ENCODE data around the gene ZNF423. TPM values are rescaled to one million over a fixed set of nuclear protein-coding genes. Genes with fewer than 3 reads are reported as not detected.

Gene ZNF423
- total RNA-seq = 10 to 100 TPM in 2 of 4 donors, 1 to 10 TPM in 2; 4.1 to 20.2 (median 10.3) TPM

DNA sequence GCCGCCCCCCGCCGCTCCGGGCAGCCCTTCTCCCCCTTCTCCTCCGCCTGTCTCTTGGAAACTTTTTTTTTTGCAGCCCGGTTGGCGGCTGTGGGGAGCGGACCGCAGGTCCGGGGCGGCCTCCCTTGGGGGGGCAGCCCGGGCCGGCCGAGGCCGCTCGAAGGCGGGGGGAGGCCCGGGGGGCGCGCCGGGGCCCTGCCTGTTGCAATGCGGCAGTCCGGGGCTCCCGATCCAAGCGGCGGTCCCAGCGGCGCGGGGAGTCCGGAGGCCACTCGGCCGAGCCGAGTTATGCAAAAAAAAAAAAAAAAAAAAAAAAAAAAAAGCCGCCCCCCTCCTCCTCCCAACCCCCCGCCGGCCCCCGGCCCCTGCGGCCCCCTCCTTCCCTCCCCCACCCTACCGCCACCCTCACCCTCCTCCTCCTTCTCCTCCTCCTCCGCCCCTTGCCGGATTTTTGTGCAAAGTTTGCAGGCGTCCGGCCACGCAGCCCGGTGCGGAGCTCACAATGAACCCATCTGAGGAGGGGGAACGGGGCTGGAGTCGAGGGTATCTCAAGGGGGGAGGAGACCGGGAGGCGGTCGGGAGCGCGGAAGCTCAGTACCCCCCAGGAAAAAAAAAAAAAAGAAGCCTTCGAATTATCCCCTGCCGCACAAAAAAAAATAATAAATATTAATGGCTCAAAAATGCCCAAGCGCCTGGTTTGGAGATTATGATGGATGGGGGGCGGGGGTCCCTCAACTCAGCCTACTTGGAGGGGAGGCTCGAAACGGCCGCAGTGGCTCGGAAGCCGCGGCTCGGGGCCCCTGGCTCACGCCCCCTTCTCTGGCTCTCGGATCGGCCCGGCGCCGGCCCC is at the start of gene ZNF423:
Gene ZNF423, minus strand, starts transcription at position 291 of the 850 bp plus-strand sequence. CDS start 338 bp downstream, outside the sequence.
- TF ChIP-seq, protein P1, sequence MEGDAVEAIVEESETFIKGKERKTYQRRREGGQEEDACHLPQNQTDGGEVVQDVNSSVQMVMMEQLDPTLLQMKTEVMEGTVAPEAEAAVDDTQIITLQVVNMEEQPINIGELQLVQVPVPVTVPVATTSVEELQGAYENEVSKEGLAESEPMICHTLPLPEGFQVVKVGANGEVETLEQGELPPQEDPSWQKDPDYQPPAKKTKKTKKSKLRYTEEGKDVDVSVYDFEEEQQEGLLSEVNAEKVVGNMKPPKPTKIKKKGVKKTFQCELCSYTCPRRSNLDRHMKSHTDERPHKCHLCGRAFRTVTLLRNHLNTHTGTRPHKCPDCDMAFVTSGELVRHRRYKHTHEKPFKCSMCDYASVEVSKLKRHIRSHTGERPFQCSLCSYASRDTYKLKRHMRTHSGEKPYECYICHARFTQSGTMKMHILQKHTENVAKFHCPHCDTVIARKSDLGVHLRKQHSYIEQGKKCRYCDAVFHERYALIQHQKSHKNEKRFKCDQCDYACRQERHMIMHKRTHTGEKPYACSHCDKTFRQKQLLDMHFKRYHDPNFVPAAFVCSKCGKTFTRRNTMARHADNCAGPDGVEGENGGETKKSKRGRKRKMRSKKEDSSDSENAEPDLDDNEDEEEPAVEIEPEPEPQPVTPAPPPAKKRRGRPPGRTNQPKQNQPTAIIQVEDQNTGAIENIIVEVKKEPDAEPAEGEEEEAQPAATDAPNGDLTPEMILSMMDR (IDR thresholded peaks at IDR 0.05; ENCODE audit: low read depth) = no peak

DNA sequence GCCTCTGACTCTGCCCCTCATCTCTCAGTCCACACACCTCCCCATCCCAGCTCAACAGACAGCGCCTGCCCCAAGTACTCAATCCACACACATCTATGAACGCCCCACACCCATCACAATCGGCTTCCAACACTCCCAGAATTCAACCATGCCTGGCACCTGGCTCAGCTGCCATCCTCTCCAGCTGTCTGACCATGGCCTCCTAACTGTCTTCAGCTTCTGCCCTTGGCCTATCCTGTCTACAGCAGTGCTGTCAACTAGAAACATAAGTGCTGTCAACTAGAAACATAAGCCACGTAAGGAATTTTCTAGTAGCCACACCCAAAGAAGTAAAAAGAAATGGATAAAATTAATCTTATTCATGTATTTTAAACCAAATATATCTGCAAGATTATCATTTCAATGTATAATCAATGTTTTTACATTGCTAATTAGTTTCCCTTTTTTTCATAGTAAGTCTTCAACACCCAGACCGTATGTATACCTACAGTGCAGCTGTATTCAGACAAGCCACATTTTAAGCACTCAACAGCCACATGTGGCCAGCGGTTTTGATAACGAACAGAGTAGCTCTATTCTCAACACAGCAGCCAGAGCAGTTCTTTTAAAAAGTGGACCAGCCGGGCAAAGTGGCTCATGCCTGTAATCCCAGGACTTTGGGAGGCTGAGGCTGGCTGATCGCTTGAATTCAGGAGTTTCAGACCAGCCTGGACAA is 48.6 kb upstream of the ZNF423 start:
- TF ChIP-seq, protein P1 (IDR thresholded peaks at IDR 0.05; ENCODE audit: low read depth) = no peak

DNA sequence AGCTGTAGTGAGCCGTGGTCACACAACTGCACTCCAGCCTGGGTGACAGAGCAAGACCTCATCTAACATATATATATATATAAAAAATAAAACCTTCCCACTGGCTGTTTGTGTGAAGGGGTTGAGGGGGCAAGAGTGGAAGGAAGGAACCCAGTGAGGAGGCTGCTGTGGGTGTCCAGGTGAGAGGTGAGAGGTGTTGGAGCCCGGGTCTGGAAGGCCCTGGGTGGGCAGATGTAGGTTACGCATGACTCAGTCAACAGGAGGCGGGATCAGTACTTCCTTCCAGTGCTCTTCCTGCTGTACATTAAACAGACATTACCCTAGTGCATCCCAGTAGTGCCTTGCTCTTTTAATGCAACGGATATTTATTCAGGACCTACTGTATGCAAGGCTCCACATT is 47.0 kb upstream of the ZNF423 start:
- TF ChIP-seq, protein P1 (IDR thresholded peaks at IDR 0.05; ENCODE audit: low read depth) = no peak

DNA sequence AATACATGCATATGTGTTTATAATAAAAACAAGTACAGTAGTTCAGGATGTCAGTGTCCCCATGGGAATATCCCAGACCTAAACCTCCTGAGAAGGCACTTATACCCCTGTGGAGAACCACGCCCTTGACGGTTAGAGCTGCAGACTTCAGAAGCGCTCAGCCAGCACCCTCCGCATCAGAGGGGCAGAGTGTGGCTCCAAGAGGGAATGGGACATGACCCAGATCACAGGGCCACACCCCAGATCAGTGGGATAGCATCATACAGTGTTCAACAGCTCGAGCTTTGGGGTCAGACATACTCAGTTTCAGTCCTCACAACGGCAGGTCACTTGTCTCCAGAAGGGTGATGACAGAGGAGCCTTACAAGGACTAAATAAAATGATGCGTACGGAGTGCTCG is 45.8 kb upstream of the ZNF423 start:
- TF ChIP-seq, protein P1 (IDR thresholded peaks at IDR 0.05; ENCODE audit: low read depth) = no peak

DNA sequence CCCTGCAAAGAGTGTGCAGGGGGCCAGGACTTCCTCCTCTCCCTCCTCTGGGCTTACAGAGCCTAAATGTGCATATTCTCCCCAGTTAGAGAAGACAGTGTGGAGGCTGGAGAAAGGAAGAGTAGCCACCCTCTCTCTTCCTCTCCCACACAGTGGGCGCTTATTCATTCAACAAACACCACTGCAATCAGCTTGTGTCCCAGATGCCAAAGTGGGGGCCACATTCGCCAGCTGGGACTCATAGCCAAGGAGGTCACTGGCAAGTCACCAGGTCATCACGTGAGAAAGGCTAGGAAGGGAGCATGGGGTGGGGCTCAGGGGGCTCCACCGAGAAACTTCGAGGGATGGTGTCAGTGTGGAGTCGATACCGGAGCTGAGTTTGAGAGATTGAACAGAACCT is 45.0 kb upstream of the ZNF423 start:
- TF ChIP-seq, protein P1 (IDR thresholded peaks at IDR 0.05; ENCODE audit: low read depth) = no peak

DNA sequence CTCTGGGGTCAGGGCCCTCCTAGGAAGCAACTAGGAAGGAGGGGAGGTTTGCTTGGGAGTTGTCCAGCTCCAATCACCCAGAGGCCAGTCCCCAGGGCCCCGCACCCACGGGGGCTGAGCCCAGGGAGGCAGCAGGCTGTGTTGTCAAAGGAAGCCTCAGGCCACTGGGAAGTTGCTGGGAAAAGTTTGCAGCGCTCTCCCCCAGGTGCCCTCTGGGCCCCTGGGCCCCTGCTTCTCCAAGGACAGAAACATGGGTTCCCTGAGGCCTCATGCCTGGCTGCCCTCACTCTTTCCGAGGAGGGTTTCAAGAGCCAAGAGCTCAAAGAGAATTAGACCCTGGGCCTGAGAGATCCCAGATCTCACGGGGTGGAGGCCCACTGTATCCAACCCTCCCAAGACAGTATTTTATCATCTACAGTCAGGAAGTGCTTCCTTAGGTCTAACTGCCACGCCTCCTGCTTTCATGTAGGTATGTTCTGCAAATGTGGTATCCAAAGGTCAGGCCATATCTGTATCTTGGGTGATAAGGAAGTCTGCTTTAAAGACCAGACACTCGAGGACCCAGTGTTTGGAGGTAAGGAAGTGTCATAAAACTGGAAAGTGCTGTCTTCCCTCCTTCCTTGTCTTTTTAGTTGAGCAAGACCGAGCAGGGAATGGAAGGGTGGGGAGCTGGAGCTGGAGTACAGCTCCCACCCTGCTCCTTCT is 44.2 kb upstream of the ZNF423 start:
- TF ChIP-seq, protein P1 (IDR thresholded peaks at IDR 0.05; ENCODE audit: low read depth) = no peak

Data from subcutaneous adipose tissue (tissue), 4 donors.